ENCODE measurements around the gene ZNF385A.

GRCh38 chr12:54358191-54358944, 26.2 kb downstream of the ZNF385A start:
- TF ChIP-seq, protein P1, sequence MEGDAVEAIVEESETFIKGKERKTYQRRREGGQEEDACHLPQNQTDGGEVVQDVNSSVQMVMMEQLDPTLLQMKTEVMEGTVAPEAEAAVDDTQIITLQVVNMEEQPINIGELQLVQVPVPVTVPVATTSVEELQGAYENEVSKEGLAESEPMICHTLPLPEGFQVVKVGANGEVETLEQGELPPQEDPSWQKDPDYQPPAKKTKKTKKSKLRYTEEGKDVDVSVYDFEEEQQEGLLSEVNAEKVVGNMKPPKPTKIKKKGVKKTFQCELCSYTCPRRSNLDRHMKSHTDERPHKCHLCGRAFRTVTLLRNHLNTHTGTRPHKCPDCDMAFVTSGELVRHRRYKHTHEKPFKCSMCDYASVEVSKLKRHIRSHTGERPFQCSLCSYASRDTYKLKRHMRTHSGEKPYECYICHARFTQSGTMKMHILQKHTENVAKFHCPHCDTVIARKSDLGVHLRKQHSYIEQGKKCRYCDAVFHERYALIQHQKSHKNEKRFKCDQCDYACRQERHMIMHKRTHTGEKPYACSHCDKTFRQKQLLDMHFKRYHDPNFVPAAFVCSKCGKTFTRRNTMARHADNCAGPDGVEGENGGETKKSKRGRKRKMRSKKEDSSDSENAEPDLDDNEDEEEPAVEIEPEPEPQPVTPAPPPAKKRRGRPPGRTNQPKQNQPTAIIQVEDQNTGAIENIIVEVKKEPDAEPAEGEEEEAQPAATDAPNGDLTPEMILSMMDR (IDR thresholded peaks at IDR 0.05; ENCODE audit: low read length): no peak
- TF ChIP-seq EZH2 (IDR thresholded peaks at IDR 0.05; ENCODE audit: borderline replicate concordance, low read length): no peak
